Neural progenitor cell (in vitro differentiated cells): ENCODE results near the gene PGP. TPM values are rescaled to one million over a fixed set of nuclear protein-coding genes. Genes with fewer than 3 reads are reported as not detected.
"Not testable (repeated sequence)": the region's sequence is repeated elsewhere in the genome, so short reads cannot be mapped to it uniquely, and the experiment has no call there.

Source experiments
- DNase-seq: peaks from one replicate; pipeline ENCODE4 v3.0.0-alpha.2; 2016; ENCODE audit warnings: low spot score
- H2AFZ ChIP-seq: fragments of 200-600 bp; sonication (generic); replicated peaks from 2 replicates; pipeline ENCODE4 v1.6.1; 2016; ENCODE audit warnings: antibody characterized with exemption
- H3F3A ChIP-seq: fragments of 200-600 bp; sonication (generic); 2 replicates; pipeline ENCODE4 v1.6.1; 2016; ENCODE audit warnings: antibody characterized with exemption, low read depth
- H3K27ac ChIP-seq: fragments of 200-600 bp; sonication (generic); 2 replicates; pipeline ENCODE4 v1.5.1; 2016; ENCODE audit warnings: mild to moderate bottlenecking
- H3K27me3 ChIP-seq: fragments of 200-600 bp; sonication (generic); 2 replicates; pipeline ENCODE4 v1.6.1; 2016; ENCODE audit warnings: mild to moderate bottlenecking, moderate library complexity
- H3K36me3 ChIP-seq: fragments of 200-600 bp; sonication (generic); 2 replicates; pipeline ENCODE4 v1.5.1; 2016
- H3K4me1 ChIP-seq: fragments of 200-600 bp; sonication (generic); 2 replicates; pipeline ENCODE4 v1.6.1; 2016; ENCODE audit warnings: mixed run types
- H3K4me2 ChIP-seq: fragments of 200-600 bp; sonication (generic); 2 replicates; pipeline ENCODE4 v1.6.1; 2016
- H3K4me3 ChIP-seq: fragments of 200-600 bp; sonication (generic); 2 replicates; pipeline ENCODE4 v1.5.1; 2016
- H3K79me2 ChIP-seq: fragments of 200-600 bp; sonication (generic); 2 replicates; pipeline ENCODE4 v1.6.1; 2016; ENCODE audit warnings: low read depth
- H3K9ac ChIP-seq: fragments of 200-600 bp; sonication (generic); 2 replicates; pipeline ENCODE4 v1.6.1; 2016
- H3K9me3 ChIP-seq: fragments of 200-600 bp; sonication (generic); 2 replicates; pipeline ENCODE4 v1.5.1; 2016; ENCODE audit warnings: low read depth
- H4K20me1 ChIP-seq: fragments of 200-600 bp; sonication (generic); 2 replicates; pipeline ENCODE4 v1.6.1; 2016; ENCODE audit warnings: low read depth
- H3K27ac Mint-ChIP-seq: 3 replicates; pipeline ENCODE4 v1.8.0; 2021; ENCODE audit warnings: mixed read lengths
- H3K27me3 Mint-ChIP-seq: 2 replicates; pipeline ENCODE4 v1.8.0; 2022; ENCODE audit warnings: low read depth, mild to moderate bottlenecking, inconsistent platforms, moderate library complexity, mixed read lengths; ENCODE audit not compliant: insufficient read depth
- H3K36me3 Mint-ChIP-seq: 3 replicates; pipeline ENCODE4 v1.8.0; 2021; ENCODE audit warnings: mixed read lengths
- H3K4me1 Mint-ChIP-seq: 3 replicates; pipeline ENCODE4 v1.8.0; 2021; ENCODE audit warnings: mixed read lengths
- H3K4me3 Mint-ChIP-seq: 3 replicates; pipeline ENCODE4 v1.8.0; 2021; ENCODE audit warnings: mild to moderate bottlenecking, moderate library complexity, mixed read lengths
- H3K9me3 Mint-ChIP-seq: 3 replicates; pipeline ENCODE4 v1.8.0; 2020; ENCODE audit warnings: mixed read lengths
- CTCF ChIP-seq: fragments of 200-600 bp; sonication (generic); IDR thresholded peaks from 2 replicates; pipeline ENCODE4 v1.5.1; 2017; ENCODE audit warnings: antibody characterized with exemption, mild to moderate bottlenecking
- EZH2 ChIP-seq: fragments of 200-600 bp; sonication (generic); IDR thresholded peaks from 2 replicates; pipeline ENCODE4 v1.6.1; 2017; ENCODE audit warnings: antibody characterized with exemption, mild to moderate bottlenecking, moderate library complexity
- EZH2phosphoT487 ChIP-seq: fragments of 200-600 bp; sonication (generic); IDR thresholded peaks from 2 replicates; pipeline ENCODE4 v1.6.1; 2017; ENCODE audit warnings: antibody characterized with exemption
- total RNA-seq: library from RNA; depleted of rRNA; stranded (reverse); fragments of >200 nt; gene quantifications from 2 replicates; pipeline ENCODE4 v1.2.3, GENCODE V29; 2015; ENCODE audit warnings: low replicate concordance

The PGP gene
- total RNA-seq, 1 donor from 2014 or later, result 13.3 TPM

- no peaks in the 10 kb centered on the region for H3K9me3 Mint-ChIP-seq
- H3K36me3 ChIP-seq, result no peaks in the 10 kb centered on the region
- H3K36me3 Mint-ChIP-seq, result peaks cover 8% of the 10 kb centered on the region
- no peak overlapping the region for H3K27ac ChIP-seq
- H3K79me2 ChIP-seq, result peaks cover 17% of the 10 kb centered on the region
- H3K9me3 ChIP-seq, result no peaks in the 10 kb centered on the region
- no peak overlapping the region for H3K9ac ChIP-seq
- no peak for DNase-seq
- H2AFZ ChIP-seq, result peak overlapping the region; percentile 71
- peak overlapping the region; percentile 65 for H3K27ac Mint-ChIP-seq
- no peak for TF ChIP-seq CTCF
- no peak for TF ChIP-seq EZH2
- TF ChIP-seq EZH2phosphoT487, result no peak
- H3K4me1 ChIP-seq, result peaks cover 6% of the 10 kb centered on the region
- peaks cover 3% of the 10 kb centered on the region for H4K20me1 ChIP-seq
- peaks cover 12% of the 10 kb centered on the region for H3K27me3 Mint-ChIP-seq
- peak overlapping the region; percentile 93 for H3K4me3 ChIP-seq
- H3K4me3 Mint-ChIP-seq, result peak overlapping the region; percentile 82
- H3F3A ChIP-seq, result peaks cover 9% of the 10 kb centered on the region
- H3K27me3 ChIP-seq, result peaks cover 15% of the 10 kb centered on the region
- peaks cover 14% of the 10 kb centered on the region for H3K4me1 Mint-ChIP-seq
- peak overlapping the region; percentile 94 for H3K4me2 ChIP-seq
Observed at GRCh38 chr16:2204416-2205103, 10.1 kb downstream of the PGP start.

- Mint-ChIP-seq H3K4me1 (peaks cover 14% of the 10 kb centered on the region), H3K4me3 (peak overlapping the region; percentile 76), H3K27me3 (peaks cover 17% of the 10 kb centered on the region)
- DNase-seq, H2AFZ ChIP-seq, H3K36me3 Mint-ChIP-seq, H3K27ac ChIP-seq, H3K4me2 ChIP-seq, H3K27ac Mint-ChIP-seq, H3K4me1 ChIP-seq, H3K9me3 ChIP-seq, H3K9me3 Mint-ChIP-seq, H4K20me1 ChIP-seq, H3K4me3 ChIP-seq, H3K36me3 ChIP-seq, H3K9ac ChIP-seq: not testable (repeated sequence)
- Histone ChIP-seq H3F3A (peaks cover 17% of the 10 kb centered on the region), H3K79me2 (peaks cover 17% of the 10 kb centered on the region), H3K27me3 (peaks cover 29% of the 10 kb centered on the region)
Observed at GRCh38 chr16:2203119-2203688, 11.4 kb downstream of the PGP start.

- peaks cover 29% of the 10 kb centered on the region for H3F3A ChIP-seq
- DNase-seq, result no peak
- H3K9me3 ChIP-seq, result no peaks in the 10 kb centered on the region
- Mint-ChIP-seq H3K27me3 (peaks cover 20% of the 10 kb centered on the region), H3K27ac (no peak overlapping the region), H3K36me3 (no peaks in the 10 kb centered on the region), H3K9me3 (no peaks in the 10 kb centered on the region), H3K4me1 (peaks cover 5% of the 10 kb centered on the region), H3K4me3 (no peak overlapping the region)
- H3K79me2 ChIP-seq, result no peaks in the 10 kb centered on the region
- no peak overlapping the region for H3K4me2 ChIP-seq
- H3K36me3 ChIP-seq, result no peaks in the 10 kb centered on the region
- peaks cover 54% of the 10 kb centered on the region for H3K27me3 ChIP-seq
- H3K4me1 ChIP-seq, result peaks cover 9% of the 10 kb centered on the region
- no peak for TF ChIP-seq CTCF
- no peak for TF ChIP-seq EZH2
- TF ChIP-seq EZH2phosphoT487, result no peak
- H2AFZ ChIP-seq, result no peak overlapping the region
- H3K9ac ChIP-seq, result no peak overlapping the region
- H3K4me3 ChIP-seq, result no peak overlapping the region
- H3K27ac ChIP-seq, result no peak overlapping the region
- H4K20me1 ChIP-seq, result peaks cover 6% of the 10 kb centered on the region
Observed at GRCh38 chr16:2200313-2200712, 14.3 kb downstream of the PGP start.

GRCh38 chr16:2199621-2200139 is 15.0 kb downstream of the PGP start:
- H3K9me3 ChIP-seq, result no peaks in the 10 kb centered on the region
- H3K36me3 ChIP-seq, result no peaks in the 10 kb centered on the region
- no peak for TF ChIP-seq EZH2
- TF ChIP-seq EZH2phosphoT487, result no peak
- no peak for TF ChIP-seq CTCF
- H3K9ac ChIP-seq, result no peak overlapping the region
- H4K20me1 ChIP-seq, result peaks cover 12% of the 10 kb centered on the region
- H3K4me2 ChIP-seq, result no peak overlapping the region
- peaks cover 14% of the 10 kb centered on the region for H3K4me1 ChIP-seq
- no peaks in the 10 kb centered on the region for H3K36me3 Mint-ChIP-seq
- peaks cover 22% of the 10 kb centered on the region for H3K27me3 Mint-ChIP-seq
- no peaks in the 10 kb centered on the region for H3K79me2 ChIP-seq
- no peak overlapping the region for H2AFZ ChIP-seq
- peaks cover 60% of the 10 kb centered on the region for H3K27me3 ChIP-seq
- H3K9me3 Mint-ChIP-seq, result no peaks in the 10 kb centered on the region
- H3K4me3 Mint-ChIP-seq, result no peak overlapping the region
- H3K4me3 ChIP-seq, result no peak overlapping the region
- no peak overlapping the region for H3K27ac Mint-ChIP-seq
- no peak overlapping the region for H3K27ac ChIP-seq
- peaks cover 27% of the 10 kb centered on the region for H3F3A ChIP-seq
- peaks cover 9% of the 10 kb centered on the region for H3K4me1 Mint-ChIP-seq
- DNase-seq, result no peak
